ENCODE data around the gene SPARCL1.
"Not testable (repeated sequence)": the region's sequence is repeated elsewhere in the genome, so short reads cannot be mapped to it uniquely, and the experiment has no call there.

Gene SPARCL1, protein sequence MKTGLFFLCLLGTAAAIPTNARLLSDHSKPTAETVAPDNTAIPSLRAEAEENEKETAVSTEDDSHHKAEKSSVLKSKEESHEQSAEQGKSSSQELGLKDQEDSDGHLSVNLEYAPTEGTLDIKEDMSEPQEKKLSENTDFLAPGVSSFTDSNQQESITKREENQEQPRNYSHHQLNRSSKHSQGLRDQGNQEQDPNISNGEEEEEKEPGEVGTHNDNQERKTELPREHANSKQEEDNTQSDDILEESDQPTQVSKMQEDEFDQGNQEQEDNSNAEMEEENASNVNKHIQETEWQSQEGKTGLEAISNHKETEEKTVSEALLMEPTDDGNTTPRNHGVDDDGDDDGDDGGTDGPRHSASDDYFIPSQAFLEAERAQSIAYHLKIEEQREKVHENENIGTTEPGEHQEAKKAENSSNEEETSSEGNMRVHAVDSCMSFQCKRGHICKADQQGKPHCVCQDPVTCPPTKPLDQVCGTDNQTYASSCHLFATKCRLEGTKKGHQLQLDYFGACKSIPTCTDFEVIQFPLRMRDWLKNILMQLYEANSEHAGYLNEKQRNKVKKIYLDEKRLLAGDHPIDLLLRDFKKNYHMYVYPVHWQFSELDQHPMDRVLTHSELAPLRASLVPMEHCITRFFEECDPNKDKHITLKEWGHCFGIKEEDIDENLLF

DNA sequence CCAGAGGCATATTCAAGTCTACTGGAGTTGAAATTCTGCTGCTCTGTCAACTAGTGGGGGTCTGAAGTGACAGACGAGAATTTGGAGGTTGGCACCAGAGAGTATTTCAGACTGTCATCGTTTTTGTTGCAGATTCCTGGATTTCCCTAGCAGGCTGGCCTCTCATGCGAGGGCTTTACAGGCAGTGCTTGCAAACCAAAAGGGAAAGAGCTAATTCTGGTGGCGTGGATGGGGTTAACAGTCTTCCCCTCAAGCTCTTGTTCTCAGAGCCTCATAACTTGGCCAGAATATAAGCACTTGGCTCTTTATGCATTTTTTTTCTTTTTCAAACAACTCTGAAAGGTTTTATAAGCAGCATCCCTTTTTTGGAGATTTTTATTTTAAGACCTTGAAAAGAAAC is at the start of gene SPARCL1:
Gene SPARCL1 (minus strand): TSS at position 190 of the 400 bp plus-strand sequence. CDS start 29,802 bp downstream, outside the sequence.
- no peak for DNase-seq (ENCODE audit: low read depth in 2 of 2)

DNA sequence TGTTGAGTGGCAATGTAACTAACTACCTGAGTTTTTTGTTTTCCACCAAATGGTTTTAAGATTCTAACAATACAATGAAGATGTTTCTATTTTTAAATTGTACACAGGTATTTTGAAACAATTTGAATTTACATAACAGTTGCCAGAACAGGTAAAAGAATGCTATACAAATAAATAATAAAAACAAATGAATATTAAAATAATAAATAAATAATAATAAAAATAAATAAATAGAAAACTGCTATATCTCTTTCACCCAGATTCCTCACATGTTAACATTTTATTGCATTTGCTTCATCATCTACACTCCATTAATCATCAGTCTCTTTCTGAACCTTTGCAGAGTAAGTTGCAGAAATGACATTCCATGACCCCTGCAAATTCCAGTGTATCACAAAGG is 46.8 kb upstream of the SPARCL1 start:
- DNase-seq (ENCODE audit: low read depth in 2 of 2), result no peak

DNA sequence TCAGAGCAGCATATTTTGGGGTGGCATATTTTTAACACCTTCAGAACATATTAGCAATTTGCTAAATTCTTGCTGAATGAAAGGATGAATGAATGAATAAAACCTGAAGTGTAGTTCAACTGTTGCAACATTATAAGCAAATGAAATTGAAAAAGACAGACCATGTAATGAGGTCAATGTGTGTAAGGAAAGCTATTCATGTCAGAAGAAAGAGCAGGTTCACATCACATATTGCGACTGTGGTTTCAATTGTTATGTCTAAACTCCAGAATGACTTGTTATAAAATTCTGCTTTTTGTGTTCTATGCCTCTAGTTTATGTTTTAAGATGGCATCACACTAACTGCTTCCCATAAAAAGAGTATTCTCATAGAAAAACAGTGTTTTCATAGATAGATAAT is 46.2 kb upstream of the SPARCL1 start:
- DNase-seq (ENCODE audit: low read depth in 2 of 2), result no peak

DNA sequence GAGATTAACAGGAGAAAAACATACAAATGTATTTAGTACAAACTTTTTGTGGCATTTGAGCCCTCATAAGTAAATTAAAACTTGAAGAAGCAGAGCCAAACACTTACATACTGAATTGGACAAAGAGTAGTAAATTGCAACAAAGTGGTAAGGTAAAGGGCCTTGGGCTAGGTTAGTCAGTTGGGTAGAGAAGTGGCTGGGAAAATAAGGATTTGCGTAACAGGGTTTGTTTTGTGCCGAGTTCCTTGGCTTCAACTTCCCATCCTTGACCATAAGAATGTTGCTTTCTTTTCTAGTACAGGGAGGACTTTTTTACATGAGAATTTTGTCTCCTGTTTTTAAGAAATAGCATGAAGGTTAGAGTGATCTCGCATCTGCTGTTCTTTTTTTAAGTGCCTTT is 45.8 kb upstream of the SPARCL1 start:
- no peak for DNase-seq (ENCODE audit: low read depth in 2 of 2)

DNA sequence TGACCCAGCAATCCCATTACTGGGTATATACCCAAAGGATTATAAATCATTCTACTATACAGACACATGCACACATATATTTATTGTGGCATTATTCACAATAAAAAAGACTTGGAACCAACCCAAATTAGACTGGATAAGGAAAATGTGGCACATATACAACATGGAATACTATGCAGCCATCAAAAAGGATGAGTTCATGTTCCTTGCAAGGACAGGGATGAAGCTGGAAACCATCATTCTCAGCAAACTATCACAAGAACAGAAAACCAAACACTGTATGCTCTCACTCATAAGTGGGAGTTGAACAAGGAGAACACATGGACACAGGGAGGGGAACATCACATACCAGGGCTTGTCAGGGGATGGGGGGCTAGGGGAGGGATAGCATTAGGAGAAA is 45.2 kb upstream of the SPARCL1 start:
- DNase-seq (ENCODE audit: low read depth in 2 of 2), result not testable (repeated sequence)

DNA sequence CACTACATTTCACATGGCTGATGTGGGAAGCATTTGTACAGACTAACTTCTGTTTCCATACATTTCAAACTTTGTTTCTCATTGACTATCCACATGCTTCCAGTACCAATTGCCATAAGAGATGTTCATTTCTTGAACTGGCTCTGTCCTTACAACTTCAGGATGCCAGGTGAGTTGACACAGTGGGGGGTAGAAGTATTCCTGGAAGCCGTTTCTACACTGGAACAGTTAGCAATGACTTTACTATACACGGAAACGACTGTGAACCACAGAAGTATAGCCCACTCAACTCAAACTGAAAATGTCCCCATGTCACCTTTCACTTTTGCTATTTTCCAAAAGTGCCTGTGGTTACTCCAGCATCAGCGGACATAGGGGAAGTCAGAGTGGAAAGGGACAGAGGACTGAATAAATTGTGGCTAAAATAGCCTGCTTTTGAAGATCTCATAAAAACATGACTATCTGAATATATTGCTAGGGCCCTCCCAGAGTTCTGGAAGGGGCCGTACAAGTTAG is 41.2 kb upstream of the SPARCL1 start:
- no peak for DNase-seq (ENCODE audit: low read depth in 2 of 2)

DNA sequence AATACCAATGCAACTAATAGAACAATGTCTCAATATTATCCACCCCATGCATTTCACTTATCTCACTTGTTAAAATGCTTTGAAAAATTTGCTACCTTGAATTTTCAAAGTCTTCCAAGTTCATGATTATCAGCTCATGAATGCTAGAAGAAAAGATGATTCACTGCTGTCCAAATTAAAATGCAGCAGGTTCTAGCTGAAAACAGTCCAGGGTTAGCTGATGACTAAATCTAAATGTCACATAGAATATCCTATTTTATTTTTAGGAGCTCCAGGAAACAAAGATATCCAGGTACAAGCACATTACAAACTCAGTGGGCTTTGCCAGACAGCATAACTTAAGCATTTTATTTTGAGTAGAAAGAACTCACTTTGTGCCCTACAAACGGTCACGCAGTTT is 38.0 kb upstream of the SPARCL1 start:
- no peak for DNase-seq (ENCODE audit: low read depth in 2 of 2)

DNA sequence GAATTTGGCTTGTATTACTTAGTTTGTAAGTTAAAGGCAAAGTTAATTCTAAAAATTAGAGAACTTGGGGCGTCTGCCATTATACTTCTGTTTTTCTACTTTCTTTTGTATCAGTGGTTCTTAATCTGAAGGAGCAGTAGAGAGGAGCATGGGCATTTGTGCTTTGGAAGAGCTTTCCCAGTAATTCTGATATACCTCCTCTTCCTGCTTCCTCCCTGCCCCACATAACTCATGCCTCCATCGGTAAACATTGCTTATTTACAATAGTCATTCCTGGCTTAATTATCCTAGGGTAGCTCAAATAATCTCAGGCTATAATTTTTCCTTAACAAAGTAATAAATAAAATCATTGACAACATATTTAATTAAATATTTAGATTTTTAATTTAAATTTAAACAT is 37.1 kb upstream of the SPARCL1 start:
- DNase-seq (ENCODE audit: low read depth in 2 of 2), result no peak

DNA sequence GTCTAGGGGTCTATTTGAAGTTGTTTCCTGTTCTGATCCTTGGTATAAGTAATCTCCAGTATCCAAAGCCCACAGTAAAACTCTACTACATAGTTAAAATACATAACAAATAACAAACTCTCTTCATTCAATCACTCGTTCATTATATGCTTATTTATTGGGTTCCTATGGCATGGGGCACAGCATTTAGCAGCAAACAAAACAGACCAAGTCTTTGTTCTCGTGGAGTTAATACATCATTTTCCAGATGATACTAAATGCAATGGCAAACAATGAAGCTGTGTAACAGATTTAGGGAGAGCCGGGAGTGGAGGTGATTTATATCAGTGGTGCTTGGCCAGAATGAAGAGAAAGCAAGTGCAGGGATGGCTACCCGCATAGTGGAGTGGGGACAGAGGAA is 36.6 kb upstream of the SPARCL1 start:
- no peak for DNase-seq (ENCODE audit: low read depth in 2 of 2)

DNA sequence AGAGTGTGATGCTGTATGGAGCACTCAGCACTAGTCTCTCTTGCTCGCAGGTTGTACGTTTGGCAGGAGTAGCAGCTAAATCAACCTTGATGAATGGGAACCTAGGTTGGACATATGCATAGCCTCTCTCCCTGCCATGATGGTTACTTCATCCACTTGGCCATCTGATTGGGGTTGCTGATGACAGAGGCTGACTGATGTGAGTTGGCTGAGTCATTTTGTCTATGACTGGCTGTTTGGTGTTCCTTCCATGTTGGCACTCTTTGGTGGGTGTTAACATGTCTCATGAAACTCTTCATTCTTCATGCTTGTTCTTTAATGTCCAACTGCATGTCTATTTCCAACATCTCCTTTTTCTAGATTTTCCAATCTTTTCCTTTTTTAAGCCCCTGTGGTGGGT is 31.6 kb upstream of the SPARCL1 start:
- no peak for DNase-seq (ENCODE audit: low read depth in 2 of 2)

DNA sequence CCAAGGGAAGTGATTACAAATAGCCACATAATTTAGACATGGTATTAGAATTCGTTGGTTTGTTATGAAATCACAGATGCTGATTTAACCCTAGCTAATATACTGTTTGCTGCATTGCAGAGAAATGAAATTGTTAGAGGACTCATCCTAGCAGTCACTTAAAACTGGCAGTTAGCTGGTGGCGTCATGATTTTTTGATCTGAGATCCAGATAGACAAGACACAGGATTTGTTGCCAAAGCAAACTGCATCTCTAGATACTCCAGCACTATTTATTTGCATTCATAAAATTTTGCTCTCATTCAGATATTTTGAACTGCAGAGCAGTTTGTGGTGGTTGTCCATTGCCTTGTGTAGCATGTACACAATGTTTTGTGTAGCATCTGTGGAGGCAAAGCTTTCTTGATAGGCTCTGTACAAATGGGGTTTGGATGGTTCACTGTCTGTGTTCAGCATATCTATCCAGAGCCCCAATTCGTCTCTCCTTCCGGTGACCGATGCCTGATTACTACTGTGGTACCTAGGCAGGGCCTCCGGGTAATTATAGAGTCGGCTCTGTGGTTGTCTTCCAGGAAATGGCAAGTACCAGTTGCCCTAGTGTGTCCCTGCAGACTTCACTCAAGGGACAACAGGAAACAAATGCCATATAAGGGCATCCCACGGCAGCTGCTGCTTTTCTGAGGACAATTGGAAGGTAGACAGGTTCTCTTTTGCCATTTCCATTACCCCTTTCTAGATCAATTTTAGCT is 30.1 kb upstream of the SPARCL1 start:
- peak; percentile 1 to 4 for DNase-seq (ENCODE audit: low read depth in 2 of 2)

DNA sequence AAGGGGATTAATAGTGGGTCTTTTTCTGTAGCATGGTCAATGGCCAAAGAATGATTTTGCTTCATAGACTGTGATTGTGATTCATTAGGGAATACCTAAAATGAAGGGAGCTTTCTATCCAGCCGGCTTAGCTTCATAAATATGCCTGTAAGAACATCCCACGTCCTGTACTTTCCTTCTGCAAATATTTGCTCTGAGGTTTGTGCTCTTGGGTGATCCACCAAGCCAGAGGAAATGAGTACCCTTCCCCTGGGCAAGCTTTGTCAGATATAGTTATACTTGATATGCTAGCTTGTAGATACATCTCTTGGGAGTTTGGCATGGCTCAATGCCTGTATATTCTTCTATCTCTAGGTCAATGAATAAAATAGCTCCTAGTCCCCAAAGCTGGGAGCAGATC is 28.2 kb upstream of the SPARCL1 start:
- DNase-seq (ENCODE audit: low read depth in 2 of 2), result no peak

DNA sequence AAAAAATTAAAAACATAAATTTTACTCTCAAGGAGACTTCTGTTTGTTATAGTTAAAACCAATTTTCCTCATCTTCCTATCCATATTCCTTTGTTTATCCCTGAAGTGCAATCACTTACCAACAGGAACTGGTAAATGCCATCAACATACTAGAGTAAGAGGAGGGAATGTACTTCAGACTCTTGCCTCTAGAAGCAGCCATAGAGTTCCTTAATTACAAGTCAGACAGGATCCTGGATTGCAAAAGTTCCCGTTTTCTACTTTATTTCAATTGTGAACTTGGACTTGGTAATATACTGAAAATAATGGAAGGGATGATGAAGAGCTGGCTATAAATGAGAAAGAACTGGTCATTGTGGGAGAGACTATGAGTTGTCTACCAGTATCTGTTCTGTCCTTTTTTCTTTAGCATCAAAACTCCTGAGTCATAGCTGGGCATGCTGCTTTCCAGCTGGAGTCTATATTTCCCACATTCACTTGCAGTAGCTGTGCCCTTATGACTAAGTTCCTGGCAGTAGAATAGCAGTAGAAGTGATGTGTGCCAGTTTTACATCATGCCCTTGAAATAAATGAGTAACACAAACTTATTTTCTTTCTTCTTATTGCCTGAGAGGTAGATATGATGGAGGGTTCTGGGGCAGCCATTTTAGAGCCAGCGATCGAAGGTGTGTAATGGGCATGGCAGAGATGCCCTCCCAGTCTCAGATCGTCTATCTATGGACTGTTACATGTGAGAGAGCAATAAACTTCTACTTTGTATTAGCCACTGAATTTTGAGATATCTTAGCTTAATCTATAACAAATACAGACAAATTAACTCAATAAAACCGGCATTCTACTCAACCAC is 26.8 kb upstream of the SPARCL1 start:
- no peak for DNase-seq (ENCODE audit: low read depth in 2 of 2)

DNA sequence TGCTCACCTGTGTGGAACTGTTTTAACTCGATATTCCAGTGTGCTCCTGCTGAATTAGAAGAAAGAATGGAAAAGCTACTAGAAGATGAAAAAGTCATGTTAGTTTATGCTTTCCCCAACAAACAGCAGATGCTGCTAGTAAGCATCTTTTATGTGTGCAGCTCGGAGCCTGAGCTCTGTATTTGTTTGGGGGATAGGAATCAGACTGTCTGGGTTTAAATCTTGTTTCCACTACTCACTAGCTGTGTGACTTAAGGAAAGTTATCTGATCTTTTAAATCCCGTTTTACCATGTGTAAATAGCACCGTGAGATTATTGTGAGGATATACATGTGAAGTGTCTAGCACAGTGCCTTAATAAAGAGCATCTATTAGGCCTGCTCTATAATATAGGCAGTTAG is 24.0 kb upstream of the SPARCL1 start:
- DNase-seq (ENCODE audit: low read depth in 2 of 2), result no peak

DNA sequence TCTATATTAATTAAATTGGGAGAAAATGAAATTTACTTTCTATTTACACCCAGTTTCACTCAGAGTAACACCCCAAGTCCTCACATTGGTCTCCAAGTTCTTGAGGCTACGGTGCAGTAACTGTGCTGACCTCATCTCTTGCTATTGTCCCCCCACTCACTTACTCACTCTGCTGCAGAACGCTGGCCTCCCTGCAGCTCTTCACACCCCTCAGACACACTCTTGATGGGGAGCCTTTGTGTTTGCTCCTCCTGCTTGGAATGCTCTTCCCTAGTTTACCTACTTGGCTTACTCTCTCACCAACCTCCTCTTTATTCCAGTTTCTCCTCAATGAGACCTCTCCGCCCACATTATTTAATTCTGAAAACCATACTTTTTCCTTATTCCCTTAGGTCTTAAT is 22.2 kb upstream of the SPARCL1 start:
- no peak for DNase-seq (ENCODE audit: low read depth in 2 of 2)

DNA sequence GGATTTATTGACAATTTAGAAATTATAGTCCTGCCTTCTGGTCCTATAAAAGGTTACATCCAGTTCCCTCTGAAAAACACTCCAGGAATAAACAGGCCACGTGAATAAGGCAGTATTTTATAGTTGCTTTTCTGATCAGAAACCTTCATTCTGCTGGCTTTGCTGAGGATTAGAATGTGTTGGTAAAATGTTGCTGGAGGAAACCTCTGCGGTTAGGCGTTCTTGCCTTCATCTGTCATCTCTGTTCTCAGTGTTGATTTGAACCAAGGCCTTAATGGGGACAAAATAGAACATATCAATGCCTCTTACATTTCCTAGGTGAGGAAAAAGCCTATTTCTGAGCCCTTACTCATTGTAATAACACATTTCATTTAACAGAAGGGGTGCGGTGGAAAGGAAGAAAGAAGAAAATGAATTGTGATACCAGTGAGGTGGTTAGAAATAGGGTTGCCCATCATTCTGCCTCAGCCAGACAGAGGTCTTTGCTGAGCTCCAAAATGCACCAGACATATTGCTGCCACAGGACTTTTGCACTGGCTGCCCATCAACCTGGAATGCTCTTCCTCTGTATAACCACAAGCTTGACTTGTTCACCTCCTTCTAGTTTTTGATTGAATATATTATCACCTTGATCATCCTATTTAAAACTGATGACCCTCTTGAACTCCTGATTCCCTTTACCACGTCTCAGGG is 18.0 kb upstream of the SPARCL1 start:
- DNase-seq (ENCODE audit: low read depth in 2 of 2), result no peak

DNA sequence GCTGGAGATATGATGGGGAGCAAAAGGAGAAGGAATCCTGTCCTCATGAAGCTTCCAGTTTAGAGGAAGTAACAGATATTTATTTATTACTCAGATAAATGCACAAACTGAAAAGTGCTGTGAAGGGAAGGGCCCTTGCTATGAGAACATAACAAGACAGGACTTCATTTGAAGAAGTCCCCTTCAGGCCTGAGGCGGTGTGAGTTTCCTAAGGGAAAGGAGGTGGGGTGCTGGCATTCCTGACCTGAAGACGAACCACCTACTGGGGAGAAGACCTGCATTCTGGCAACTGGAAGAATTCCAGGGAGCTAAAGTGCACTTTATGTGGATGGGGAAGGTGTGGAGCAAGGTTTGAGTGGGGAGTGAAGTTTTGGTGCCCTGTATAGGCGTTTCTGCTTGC is 15.9 kb upstream of the SPARCL1 start:
- no peak for DNase-seq (ENCODE audit: low read depth in 2 of 2)

DNA sequence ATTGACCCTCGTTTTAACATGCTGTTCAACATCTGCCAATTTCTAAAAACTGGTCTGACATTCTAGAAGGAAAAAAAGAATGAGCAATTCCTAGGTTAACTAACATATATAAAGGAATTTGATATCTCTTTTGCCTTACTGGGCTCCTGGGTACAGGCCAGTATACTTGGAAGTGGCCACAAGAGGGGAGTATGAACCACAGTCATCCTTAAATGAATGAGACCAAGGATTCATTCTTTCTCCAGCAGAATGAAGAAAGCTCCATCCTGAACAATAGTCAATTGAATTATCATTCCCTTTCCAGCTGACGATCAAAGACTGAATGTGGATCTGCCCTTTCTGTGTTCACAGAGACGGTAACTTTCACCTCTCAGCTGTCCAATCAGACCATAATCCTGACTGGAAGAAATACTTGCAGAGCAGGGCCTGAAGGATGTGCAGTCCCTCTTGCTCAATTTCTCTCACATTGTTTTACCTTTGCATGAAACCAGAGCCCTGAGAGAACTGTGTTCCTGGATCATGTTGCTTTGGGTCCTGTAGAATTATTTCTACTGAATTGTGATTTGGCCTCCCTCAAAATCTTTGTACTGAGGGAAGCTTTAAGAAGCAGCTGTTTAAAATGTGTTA is 14.8 kb upstream of the SPARCL1 start:
- DNase-seq (ENCODE audit: low read depth in 2 of 2), result no peak

DNA sequence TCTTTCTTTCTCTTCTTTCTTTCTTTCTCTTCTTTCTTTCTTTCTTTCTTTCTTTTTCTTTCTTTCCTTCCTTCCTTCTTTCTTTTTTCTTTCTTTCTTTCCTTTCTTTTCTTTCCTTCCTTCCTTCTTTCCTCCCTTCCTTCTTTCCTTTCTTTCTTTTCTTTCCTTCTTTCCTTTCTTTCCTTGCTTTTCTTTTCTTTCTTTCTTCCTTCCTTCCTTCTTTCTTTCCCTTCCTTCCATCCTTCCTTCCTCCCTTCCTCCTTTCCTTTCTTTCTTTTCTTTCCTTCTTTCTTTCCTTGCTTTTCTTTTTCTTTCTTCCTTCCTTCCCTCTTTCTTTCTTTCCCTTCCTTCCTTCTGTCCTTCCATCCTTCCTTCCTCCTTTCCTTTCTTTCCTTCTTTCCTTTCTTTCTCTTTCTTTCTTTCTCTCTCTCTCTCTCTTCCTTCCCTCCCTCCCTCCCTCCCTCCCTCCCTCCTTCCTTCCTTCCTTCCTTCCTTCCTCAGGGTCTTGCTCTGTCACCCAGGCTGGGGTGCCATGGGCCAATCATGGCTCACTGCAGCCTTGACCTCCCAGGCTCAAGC is 13.6 kb upstream of the SPARCL1 start:
- DNase-seq (ENCODE audit: low read depth in 2 of 2), result no peak
